ENCODE measurements around the gene ZGLP1. TPM values are rescaled to one million over a fixed set of nuclear protein-coding genes. Genes with fewer than 3 reads are reported as not detected.

Gene ZGLP1
- total RNA-seq, 1 experiment from 2014 or later: 1.3 TPM

- ChIA-PET CTCF (interaction anchor here (0.6 kb wide), 1 partner anchor 1928 kb away, joined by 4 read pairs; no protein-coding TSS in a partner anchor), POLR2A (no interaction called here)
- no TSS peak for BruUV-seq (replicated peaks)
- TF ChIP-seq, protein P1, sequence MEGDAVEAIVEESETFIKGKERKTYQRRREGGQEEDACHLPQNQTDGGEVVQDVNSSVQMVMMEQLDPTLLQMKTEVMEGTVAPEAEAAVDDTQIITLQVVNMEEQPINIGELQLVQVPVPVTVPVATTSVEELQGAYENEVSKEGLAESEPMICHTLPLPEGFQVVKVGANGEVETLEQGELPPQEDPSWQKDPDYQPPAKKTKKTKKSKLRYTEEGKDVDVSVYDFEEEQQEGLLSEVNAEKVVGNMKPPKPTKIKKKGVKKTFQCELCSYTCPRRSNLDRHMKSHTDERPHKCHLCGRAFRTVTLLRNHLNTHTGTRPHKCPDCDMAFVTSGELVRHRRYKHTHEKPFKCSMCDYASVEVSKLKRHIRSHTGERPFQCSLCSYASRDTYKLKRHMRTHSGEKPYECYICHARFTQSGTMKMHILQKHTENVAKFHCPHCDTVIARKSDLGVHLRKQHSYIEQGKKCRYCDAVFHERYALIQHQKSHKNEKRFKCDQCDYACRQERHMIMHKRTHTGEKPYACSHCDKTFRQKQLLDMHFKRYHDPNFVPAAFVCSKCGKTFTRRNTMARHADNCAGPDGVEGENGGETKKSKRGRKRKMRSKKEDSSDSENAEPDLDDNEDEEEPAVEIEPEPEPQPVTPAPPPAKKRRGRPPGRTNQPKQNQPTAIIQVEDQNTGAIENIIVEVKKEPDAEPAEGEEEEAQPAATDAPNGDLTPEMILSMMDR (IDR thresholded peaks at IDR 0.05): no peak
- TF ChIP-seq POLR2AphosphoS5 (IDR thresholded peaks at IDR 0.05; ENCODE audit: low read depth, low read length) (no peak), TCF7L2 (IDR thresholded peaks at IDR 0.05; ENCODE audit: low read depth, low read length) (no peak), SIN3A (IDR thresholded peaks at IDR 0.05; ENCODE audit: borderline replicate concordance, insufficient read depth, low read depth, low read length) (no peak)
- TF ChIP-seq, protein P2, sequence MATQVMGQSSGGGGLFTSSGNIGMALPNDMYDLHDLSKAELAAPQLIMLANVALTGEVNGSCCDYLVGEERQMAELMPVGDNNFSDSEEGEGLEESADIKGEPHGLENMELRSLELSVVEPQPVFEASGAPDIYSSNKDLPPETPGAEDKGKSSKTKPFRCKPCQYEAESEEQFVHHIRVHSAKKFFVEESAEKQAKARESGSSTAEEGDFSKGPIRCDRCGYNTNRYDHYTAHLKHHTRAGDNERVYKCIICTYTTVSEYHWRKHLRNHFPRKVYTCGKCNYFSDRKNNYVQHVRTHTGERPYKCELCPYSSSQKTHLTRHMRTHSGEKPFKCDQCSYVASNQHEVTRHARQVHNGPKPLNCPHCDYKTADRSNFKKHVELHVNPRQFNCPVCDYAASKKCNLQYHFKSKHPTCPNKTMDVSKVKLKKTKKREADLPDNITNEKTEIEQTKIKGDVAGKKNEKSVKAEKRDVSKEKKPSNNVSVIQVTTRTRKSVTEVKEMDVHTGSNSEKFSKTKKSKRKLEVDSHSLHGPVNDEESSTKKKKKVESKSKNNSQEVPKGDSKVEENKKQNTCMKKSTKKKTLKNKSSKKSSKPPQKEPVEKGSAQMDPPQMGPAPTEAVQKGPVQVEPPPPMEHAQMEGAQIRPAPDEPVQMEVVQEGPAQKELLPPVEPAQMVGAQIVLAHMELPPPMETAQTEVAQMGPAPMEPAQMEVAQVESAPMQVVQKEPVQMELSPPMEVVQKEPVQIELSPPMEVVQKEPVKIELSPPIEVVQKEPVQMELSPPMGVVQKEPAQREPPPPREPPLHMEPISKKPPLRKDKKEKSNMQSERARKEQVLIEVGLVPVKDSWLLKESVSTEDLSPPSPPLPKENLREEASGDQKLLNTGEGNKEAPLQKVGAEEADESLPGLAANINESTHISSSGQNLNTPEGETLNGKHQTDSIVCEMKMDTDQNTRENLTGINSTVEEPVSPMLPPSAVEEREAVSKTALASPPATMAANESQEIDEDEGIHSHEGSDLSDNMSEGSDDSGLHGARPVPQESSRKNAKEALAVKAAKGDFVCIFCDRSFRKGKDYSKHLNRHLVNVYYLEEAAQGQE (IDR thresholded peaks at IDR 0.05; ENCODE audit: insufficient read depth in 1 of 2, low read depth in 2 of 2, low read length in 1 of 2): no peak
- in situ Hi-C loops (cut with HindIII; ENCODE audit: low pct_unique_long_range_greater_than_20kb, low sequenced_read_pairs) (no loop called here), intact Hi-C loops (cut with micrococcal nuclease; ENCODE audit: unreplicated experiment) (no loop called here)
- H3K27me3 ChIP-seq (ENCODE audit: control insufficient read depth, insufficient read depth, low read length): no peaks in the 10 kb centered on the region
- no peak overlapping the region for H3K4me3 ChIP-seq (ENCODE audit: low read depth in 2 of 2, low read length in 2 of 2)
- H3K9me3 ChIP-seq (ENCODE audit: control insufficient read depth, insufficient read depth, low read depth, low read length): no peaks in the 10 kb centered on the region
- DNase-seq (ENCODE audit: low read depth, low spot score): no peak
- H3K27ac ChIP-seq (ENCODE audit: low read length): no peak overlapping the region
- no peaks in the 10 kb centered on the region for H3K36me3 ChIP-seq (ENCODE audit: control insufficient read depth, insufficient read depth, low read length)
- no peak for ATAC-seq
- H3K4me1 ChIP-seq (ENCODE audit: control insufficient read depth, insufficient read depth, low read length): no peaks in the 10 kb centered on the region
Observed at GRCh38 chr19:10305139-10305806, 4.3 kb downstream of the ZGLP1 start.

- DNase-seq (ENCODE audit: low read depth, low spot score) (no peak), ATAC-seq (peak; percentile 27; the same call in 1 of the 2 replicates)
- H3K27ac ChIP-seq (ENCODE audit: low read length): no peak overlapping the region
- ChIA-PET CTCF (no interaction called here), POLR2A (no interaction called here)
- H3K4me1 ChIP-seq (ENCODE audit: control insufficient read depth, insufficient read depth, low read length): no peaks in the 10 kb centered on the region
- H3K36me3 ChIP-seq (ENCODE audit: control insufficient read depth, insufficient read depth, low read length): no peaks in the 10 kb centered on the region
- TF ChIP-seq SIN3A (IDR thresholded peaks at IDR 0.05; ENCODE audit: borderline replicate concordance, insufficient read depth, low read depth, low read length) (no peak), POLR2AphosphoS5 (IDR thresholded peaks at IDR 0.05; ENCODE audit: low read depth, low read length) (no peak), TCF7L2 (IDR thresholded peaks at IDR 0.05; ENCODE audit: low read depth, low read length) (no peak)
- TF ChIP-seq, protein P1 (IDR thresholded peaks at IDR 0.05): no peak
- TF ChIP-seq, protein P2 (IDR thresholded peaks at IDR 0.05; ENCODE audit: insufficient read depth in 1 of 2, low read depth in 2 of 2, low read length in 1 of 2): no peak
- in situ Hi-C loops (cut with HindIII; ENCODE audit: low pct_unique_long_range_greater_than_20kb, low sequenced_read_pairs): no loop called here
- H3K27me3 ChIP-seq (ENCODE audit: control insufficient read depth, insufficient read depth, low read length): no peaks in the 10 kb centered on the region
- H3K9me3 ChIP-seq (ENCODE audit: control insufficient read depth, insufficient read depth, low read depth, low read length): no peaks in the 10 kb centered on the region
- no TSS peak for BruUV-seq (replicated peaks)
- no peak overlapping the region for H3K4me3 ChIP-seq (ENCODE audit: low read depth in 2 of 2, low read length in 2 of 2)
- intact Hi-C loops (cut with micrococcal nuclease; ENCODE audit: unreplicated experiment): no loop called here
Observed at GRCh38 chr19:10299545-10300458, 9.8 kb downstream of the ZGLP1 start.

Measured in Panc1 (cell line).